KOPT-K1 (cell line): ENCODE measurements around the gene BBLN.

Experiments
- H3K27ac ChIP-seq: fragments of 200-600 bp; sonication (generic); 2 replicates; pipeline ENCODE4 v1.5.1; 2016; ENCODE audit warnings: antibody characterized with exemption, mild to moderate bottlenecking, low read depth, low read length; ENCODE audit not compliant: poor library complexity, severe bottlenecking
- H3K36me3 ChIP-seq: fragments of 200-600 bp; sonication (generic); 2 replicates; pipeline ENCODE4 v1.5.1; 2017; ENCODE audit warnings: antibody characterized with exemption, mild to moderate bottlenecking, low read length, moderate library complexity; ENCODE audit not compliant: insufficient read depth
- H3K9me3 ChIP-seq: fragments of 200-600 bp; sonication (generic); 2 replicates; pipeline ENCODE4 v1.5.1; 2017; ENCODE audit warnings: antibody characterized with exemption, low read length, mild to moderate bottlenecking; ENCODE audit not compliant: insufficient read depth, poor library complexity, severe bottlenecking

The BBLN gene

DNA sequence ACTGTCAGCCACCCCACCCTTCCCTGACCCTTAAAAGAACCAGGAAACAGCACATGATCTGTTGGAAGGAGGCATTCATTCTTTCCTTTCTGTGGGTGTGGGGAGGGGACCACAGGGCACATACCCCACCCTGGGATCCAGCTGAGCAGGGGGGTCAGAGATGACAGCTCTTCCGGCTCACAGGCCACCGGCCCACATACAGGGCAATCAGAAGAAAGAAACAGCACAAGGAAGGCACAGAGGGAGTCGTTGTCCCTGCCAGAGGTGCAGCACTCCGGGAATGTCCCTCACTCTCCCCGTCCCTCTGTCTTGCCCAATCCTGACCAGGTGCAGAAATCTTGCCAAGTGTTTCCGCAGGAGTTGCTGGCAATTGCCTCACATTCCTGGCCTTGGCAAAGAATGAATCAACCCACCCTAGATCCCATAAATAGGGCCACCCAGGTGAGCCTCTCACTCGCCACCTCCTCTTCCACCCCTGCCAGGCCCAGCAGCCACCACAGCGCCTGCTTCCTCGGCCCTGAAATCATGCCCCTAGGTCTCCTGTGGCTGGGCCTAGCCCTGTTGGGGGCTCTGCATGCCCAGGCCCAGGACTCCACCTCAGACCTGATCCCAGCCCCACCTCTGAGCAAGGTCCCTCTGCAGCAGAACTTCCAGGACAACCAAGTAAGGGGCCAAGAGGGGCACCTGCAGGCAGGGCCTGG is 10.9 kb upstream of the BBLN start, which contains the start of gene LCN2:
TSS of gene LCN2 (plus strand) at position 453 of the 701 bp plus-strand sequence. CDS start at position 526, 73 bp downstream.
- no peak within 1 kb of the TSS for H3K27ac ChIP-seq
- no peaks in the 10 kb centered on the region for H3K36me3 ChIP-seq
- H3K9me3 ChIP-seq = no peaks in the 10 kb centered on the region

DNA sequence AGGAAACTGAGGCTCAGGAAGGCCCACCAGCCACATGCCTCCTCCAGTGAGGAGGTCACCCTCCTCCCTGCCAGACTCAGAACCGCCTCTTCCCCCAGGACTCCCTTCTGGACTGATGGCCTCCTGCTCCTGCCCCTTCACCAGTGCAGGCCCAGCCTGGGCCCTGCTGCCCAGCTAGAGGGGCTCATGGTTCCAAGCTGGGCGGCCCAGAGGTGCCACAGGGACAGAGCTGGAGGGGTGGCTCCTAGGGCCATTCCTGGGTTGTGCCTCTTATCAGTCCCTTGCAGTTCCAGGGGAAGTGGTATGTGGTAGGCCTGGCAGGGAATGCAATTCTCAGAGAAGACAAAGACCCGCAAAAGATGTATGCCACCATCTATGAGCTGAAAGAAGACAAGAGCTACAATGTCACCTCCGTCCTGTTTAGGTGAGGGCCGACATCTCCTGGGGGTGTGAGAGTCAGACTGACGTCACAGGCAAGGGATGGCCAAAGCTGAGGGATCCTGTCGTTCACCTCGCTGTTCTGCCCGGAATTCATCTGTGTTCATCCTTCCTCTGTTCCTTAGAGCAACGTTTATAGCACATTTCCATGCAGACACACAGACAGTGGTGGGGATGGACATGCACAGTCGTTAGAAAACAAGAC is 10.0 kb upstream of the BBLN start:
- H3K36me3 ChIP-seq = no peaks in the 10 kb centered on the region
- no peak overlapping the region for H3K27ac ChIP-seq
- no peaks in the 10 kb centered on the region for H3K9me3 ChIP-seq

DNA sequence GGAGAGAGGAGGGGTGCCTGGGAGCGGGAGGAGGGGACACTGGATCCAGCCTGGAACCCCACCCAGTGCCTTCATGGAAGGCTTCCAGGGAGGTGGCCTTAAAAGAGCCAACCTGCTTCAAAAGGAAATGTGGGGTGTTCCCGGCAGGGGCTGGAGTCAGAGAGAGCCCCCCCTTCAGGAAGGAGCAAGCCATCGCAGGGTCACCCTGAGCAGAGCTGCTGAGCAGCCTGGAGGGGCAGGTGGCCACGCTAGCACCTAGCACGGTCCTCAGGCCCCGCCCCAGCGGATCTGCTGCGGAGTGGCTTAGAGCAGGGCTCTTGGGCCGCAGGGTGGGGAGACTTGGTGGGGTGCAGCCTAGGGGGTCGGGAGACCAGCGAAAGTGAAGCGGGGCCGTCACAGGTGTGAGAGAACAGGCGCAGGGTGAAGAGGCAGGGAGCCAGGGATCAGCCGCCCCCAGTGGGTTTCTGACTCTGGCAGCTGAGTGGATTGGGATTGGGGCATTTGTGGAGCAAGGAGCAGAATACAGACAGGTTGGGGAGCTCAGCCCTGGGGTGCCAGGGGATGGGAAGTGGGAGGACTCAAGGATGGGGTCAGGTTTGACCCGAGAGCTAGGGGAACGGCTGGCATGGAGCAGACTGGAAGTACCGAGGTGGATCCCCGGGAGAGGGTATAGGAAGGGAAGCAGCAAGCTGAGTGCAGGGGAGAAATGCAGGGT is 9.3 kb upstream of the BBLN start:
- Histone ChIP-seq H3K27ac (no peak overlapping the region), H3K9me3 (no peaks in the 10 kb centered on the region), H3K36me3 (no peaks in the 10 kb centered on the region)

DNA sequence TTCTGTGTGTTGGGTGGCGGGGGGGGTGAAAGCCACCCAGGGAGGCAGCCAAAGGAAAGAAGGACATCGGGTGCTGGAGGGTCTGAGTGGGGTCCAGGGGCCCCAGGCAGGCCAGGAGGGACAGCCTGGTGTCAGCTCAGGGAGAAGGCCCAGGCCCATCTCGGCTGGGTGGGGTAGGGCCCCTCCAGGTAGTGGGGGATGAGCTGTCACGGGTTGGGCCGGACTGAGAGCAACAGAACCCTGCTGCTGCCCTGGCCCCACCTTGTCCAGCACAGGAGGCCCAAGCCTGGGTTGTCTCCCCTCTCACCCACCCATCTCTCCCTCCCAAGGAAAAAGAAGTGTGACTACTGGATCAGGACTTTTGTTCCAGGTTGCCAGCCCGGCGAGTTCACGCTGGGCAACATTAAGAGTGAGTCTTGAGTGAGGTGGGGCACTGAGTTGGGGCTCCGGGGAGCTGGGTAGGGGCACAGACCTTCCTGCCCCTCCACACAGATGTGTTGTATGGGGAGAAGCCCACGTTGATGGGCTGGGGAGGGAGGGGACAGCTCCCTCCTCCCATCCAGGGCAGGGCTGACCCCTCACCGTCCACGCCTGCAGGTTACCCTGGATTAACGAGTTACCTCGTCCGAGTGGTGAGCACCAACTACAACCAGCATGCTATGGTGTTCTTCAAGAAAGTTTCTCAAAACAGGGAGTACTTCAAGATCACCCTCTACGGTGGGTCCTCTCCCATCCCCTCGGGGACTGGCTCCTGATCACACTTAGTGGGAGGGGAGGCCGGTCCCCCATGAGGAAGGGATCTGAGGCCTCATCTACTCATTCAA is 8.5 kb upstream of the BBLN start:
- Histone ChIP-seq H3K9me3 (no peaks in the 10 kb centered on the region), H3K27ac (no peak overlapping the region), H3K36me3 (no peaks in the 10 kb centered on the region)

DNA sequence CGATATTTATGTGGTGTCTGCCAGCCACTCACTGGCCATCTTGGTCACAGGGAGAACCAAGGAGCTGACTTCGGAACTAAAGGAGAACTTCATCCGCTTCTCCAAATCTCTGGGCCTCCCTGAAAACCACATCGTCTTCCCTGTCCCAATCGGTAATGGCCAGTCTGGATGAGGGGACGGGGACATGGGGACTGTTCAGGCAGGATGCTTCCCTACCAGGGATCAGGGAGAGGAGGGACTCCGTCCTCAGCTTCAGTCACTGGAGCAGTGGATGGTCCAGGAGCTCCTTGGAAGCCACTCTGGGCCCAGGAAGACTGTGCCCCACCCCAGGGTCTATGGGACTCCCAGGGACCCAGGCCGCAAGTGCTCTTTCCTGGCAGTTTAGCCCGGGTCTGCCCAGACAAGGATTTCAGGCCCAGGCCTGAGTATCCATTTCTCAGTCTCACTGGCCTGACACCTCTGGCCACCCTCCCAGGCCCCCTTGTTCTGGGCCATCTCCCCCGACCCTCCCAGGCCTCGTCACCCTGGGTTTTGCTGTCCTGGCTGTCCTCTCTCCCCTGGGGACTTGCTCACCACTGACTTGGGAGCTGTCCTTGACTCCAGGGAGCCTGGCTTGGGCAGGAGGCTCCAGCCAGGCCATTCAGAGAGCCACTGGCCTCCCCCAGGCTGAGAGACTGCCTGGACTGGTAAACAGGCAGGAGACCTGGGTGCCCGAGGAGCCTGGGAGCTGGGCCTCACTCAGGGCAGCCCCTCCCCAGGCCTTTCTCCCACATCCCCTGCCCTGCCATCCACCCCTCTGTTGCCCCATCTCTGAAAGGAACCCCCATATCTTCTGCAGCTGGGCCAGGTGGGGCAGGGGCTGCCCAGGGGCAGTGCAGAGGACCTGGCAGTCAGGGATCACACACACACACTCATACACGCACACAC is 7.7 kb upstream of the BBLN start:
- no peak overlapping the region for H3K27ac ChIP-seq
- H3K9me3 ChIP-seq = no peaks in the 10 kb centered on the region
- no peaks in the 10 kb centered on the region for H3K36me3 ChIP-seq

DNA sequence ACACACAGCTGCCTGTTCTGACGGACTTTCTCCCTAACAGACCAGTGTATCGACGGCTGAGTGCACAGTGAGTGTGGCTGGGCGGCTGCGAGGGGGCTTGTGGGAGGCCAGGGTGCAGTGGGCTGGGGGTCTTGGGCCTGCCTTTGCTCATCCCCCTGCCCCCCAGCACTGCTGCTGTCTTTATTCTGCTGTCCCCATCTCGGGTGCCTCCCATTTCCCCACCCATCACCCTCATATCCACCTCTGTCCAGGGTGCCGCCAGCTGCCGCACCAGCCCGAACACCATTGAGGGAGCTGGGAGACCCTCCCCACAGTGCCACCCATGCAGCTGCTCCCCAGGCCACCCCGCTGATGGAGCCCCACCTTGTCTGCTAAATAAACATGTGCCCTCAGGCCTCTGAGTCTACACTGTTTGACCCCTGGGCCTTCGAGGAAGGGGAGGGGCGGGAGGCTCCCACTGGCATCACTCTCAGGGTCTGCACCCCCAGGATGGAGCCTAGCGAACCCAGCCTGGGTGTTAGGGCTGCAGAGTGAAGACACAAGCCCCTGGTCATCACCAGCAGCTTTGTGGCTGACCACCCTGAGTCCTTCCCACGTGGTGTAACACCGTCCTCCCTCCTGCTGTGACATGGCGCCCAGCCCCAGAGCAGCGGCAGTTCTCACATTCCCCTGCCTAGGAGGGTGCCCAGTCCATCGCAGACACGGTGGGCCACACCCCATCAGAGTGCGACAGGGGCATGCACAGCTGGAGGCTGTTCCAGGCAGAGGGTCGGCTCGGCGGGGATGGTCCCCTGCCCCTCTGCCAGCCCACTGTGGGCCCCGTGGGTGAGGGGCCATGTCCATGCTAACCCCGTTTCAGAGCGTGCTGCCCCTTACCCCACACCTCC is 6.8 kb upstream of the BBLN start:
- Histone ChIP-seq H3K27ac (no peak overlapping the region), H3K9me3 (no peaks in the 10 kb centered on the region), H3K36me3 (no peaks in the 10 kb centered on the region)

DNA sequence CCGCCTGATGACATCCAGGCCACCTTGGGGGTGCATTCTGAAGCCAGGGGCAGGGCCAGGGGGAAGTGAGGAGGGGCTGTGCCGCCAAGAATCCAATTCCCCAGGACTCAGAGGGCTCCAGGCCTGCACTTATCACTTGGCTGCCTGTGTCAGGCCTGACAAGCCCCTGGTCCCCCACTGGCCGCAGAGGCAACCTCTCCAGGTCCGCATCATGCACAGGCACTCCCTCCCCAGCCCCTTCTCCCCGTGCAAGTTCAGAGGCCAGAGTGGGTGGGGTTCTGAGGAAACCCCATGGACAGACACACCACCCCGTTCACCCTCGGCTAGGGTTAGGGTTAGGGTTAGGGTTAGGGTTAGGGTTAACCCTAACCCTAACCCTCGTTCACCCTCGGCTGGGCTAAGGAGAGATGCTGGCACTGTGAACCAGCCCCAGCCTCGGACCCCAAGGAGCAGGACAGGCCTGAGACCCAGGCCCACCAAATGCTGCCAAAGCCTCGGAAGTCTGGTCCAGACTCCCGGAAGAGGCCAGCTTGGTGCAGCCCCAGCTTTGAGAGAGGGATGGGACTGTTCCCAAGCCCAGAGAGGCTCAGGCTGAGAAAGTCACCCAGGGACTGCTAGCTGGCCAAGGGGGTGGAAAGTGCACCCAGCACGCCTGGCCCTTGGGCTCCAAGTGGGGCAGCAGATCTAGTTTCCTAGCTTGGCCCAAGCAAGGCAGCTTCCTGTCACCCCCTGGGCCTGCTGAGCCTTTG is 5.9 kb upstream of the BBLN start:
- Histone ChIP-seq H3K36me3 (no peaks in the 10 kb centered on the region), H3K27ac (no peak overlapping the region), H3K9me3 (no peaks in the 10 kb centered on the region)

DNA sequence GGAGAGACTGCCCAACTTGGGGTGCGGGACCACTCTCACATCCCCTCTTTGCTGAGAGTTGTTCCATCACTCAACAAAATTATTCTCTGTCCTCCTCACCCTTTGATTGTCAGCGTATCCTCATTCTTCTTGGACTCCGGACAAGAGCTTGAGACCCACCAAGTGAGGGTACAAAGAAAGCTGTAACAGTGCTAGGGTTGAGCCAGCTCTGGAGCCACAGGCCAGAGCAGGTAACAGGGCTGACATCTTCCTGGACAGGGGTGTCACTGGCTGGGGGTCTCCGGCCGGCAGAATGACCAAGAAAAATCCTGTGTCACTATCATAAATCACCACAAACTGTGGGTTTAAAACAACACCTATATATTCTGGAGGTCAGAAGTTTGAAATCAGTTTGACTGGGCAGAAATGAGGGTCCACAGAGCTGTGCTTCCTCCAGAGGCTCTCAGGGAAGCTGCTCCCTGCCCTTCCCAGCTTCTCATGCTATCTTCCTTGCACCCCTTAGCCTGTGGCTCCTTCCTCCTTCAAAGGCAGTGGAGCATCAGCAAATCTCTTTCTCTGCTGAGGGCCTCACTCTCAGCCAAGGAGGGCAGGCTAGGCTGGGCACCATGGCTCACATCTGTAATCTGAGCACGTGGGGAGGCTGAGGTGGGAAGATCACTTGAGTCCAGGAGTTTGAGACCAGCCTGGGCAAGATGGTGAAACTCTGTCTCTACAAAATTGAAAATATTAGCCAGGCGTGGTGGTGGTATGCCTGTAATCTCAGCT is 4.1 kb upstream of the BBLN start:
- H3K9me3 ChIP-seq = no peaks in the 10 kb centered on the region
- H3K27ac ChIP-seq = no peak overlapping the region

DNA sequence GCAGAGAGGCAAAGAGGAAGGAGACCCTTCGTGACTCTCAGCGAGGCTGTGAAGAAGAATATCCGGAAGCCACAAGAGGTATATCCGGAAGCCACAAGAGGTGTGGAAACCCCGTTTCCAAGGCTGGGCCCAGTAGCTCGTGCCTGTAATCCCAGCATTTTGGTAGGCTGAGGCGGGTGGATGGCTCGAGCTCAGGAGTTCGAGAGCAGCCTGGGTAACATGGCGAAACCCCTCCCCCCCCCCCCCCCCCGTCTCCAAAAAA is 612 bp upstream of the BBLN start:
- Histone ChIP-seq H3K9me3 (no peaks in the 10 kb centered on the region), H3K36me3 (peaks cover 28% of the 10 kb centered on the region), H3K27ac (peak overlapping the region; percentile 72)

More for the DNA sequence above, 4.1 kb upstream of the BBLN start:
- H3K36me3 ChIP-seq = no peaks in the 10 kb centered on the region

DNA sequence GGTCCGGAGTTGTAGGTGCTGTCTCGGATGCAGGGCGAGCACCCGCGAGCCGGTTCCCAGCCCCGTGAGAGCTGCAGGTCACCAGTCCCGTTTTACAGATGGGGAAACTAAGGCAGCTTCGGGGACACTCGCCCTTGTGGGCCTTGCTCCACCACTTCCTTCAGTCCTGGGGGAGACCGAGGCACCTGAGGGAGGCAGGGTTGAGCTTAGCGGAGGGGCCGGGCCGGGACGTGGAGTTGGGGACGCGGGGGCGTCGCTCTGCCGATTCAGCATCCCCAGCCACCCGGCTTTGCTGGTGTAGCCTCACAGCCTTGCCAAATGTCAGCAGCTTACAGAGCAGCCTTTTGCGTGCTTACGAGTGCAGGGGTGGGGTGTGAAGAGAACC is 530 bp downstream of the BBLN start:
- peak overlapping the region; percentile 78 for H3K27ac ChIP-seq
- H3K36me3 ChIP-seq = peaks cover 33% of the 10 kb centered on the region
- H3K9me3 ChIP-seq = no peaks in the 10 kb centered on the region

DNA sequence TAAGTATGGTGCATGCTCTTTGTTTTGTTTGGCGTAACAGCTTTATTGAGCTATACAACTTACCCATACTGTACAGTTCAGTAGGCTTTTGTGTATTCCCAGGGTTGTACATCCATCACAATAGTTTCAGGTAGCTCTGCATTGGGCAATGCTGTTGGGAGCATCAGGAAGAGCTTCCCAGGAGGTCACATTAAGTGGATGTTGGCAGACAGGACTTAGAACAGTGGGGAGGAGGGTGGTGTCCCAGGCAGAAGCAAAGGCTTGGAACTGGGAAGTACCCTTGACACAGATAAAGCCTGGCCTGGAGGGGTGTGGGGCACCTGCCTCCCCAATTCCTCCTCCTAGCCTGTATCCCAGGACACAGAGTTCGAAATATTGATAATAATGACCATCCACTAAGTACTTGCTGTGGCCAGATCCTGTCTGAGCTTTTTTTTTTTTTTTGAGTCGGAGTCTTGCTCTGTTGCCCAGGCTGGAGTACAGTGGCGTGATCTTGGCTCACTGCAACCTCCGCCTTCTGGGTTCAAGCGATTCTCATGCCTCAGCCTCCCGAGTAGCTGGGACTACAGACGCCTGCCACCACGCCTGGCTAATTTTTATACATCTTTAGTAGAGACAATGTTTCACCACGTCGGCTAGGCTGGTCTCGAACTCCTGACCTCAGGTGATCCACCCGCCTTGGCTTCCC is 1.3 kb downstream of the BBLN start:
- Histone ChIP-seq H3K9me3 (no peaks in the 10 kb centered on the region), H3K36me3 (peaks cover 41% of the 10 kb centered on the region), H3K27ac (peak overlapping the region; percentile 78)
